Colon (tissue), 2 donors: ENCODE results near the gene TEX48.

Experiments used
- FAIRE-seq: peaks from 2 replicates; lab custom pipeline; 2012; peaks lifted over from hg19 to GRCh38; lab: Jason Lieb, UNC
- donor health status: control.
- donor health status: control.

Gene TEX48

DNA sequence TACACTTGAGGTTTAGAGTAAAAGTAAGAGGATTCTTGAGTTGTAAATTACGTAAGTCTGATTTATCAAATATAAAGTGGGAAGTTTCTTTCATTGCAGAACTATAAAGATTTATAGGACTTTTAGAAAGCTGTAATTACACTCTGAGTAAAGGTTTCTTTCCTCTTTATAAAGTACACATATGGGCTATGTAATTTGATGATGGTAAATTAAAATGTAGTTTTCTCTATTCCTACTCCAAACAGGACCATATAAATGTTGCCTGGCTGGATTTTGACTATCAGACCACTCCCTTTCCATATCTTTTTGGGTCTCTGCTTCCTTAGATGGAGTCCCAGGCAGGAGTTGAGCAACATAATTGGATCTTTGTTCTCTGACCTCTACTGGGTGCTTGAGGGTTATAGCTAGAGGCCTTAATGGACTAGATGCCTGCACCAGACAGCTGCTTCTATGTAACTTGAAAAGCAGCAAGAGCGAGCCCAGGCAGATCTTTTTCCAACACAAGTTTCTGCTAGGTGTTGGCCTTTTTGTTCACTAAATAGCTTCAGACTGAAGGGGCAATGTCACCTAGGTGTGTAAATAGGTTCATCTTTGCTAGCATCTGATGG lies 11.4 kb upstream of the TEX48 start:
- FAIRE-seq = no peak

DNA sequence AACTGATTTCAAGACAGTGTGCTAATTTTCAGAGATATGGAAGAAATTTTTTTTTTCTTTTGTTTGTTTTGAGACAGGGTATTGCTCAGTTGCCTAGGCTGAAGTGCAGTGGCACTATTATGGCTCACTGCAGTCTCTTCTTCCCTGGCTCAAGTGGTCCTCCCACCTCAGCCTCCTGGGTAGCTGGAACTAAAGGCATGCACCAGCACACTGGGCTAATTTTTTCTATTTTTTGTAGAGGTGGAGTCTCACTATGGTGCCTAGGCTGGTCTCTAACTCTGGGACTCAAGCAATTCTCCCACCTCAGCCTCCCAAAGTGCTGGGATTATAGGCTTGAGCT lies 9.9 kb upstream of the TEX48 start:
- FAIRE-seq = no peak

DNA sequence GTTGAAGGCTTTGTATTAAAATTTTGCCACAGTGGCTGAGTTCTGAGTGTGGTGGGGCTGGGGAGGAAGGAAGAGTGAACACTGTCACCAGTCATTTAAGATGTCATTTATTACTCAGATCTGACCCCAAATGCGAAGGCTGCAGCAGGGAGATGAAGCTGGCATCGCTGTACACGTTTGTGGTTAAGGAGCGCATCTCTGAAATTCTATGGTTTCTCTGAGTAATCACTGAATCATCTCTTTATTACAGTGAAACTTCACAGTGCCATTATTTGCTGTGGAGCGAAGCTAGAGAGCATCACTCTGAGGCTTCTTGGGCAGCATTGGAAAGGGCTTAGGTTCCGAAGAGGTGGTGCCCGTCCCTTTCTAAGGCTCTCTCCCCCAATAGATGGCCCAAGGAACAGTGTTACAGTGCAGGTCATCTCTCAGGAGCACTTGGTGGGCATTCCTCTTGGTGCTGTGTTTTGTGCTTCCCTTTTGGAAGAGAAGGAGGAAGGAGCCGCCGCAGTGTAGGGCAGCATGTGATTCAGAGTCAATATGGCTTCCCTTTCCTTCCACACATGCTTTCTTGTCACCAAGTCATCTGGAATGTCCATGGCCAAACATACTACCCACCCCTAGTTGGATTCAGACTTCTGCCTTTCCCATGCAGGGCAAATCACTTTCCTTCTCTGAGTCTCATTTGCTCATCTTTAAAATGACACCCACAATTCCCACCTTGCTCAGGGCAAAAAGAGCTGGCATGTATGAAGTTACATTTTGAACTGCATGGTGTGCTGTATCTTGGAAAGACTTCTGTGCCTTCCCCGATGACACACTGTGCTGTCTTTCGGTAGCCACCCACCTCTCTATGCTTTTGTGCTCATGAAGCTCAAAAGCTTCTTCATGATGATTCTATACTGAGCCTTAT lies 9.3 kb upstream of the TEX48 start:
- FAIRE-seq = no peak

DNA sequence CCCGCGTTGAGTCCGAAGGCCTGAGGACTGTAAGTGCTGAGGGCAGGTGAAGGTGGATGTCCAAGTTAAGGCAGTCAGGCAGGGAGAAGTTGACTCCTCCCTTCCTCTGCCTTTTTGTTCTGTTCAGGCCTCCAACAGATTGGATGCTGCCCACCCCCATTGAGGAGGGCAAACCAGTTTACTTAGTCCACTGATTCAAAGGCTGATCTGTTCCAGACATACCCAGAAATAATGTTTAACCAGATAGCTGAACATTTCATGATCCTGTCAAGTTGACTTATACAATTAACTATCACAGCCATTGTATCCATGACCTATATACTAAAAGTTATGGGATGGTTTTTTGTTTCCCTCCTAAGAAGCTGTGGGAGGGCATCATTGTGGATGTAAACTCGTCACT lies 8.3 kb upstream of the TEX48 start:
- FAIRE-seq = no peak

DNA sequence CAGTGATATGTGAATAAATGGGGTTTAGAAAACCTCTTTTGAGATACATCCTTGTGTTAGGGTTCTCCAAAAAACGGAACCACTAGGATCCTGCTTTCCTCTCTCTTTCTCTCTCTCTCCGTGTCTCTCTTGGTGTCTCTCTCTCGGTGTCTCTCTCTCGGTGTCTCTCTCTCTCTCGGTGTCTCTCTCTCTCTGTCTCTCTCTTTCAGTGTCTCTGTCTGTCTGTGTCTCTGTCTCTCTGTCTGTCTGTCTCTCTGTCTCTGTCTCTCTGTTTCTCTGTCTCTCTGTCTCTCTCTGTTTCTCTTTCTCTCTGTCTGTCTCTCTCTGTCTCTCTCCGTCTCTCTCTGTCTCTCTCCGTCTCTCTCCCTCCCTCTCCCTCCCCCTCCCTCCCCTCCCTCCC lies 7.8 kb upstream of the TEX48 start:
- FAIRE-seq = no peak

DNA sequence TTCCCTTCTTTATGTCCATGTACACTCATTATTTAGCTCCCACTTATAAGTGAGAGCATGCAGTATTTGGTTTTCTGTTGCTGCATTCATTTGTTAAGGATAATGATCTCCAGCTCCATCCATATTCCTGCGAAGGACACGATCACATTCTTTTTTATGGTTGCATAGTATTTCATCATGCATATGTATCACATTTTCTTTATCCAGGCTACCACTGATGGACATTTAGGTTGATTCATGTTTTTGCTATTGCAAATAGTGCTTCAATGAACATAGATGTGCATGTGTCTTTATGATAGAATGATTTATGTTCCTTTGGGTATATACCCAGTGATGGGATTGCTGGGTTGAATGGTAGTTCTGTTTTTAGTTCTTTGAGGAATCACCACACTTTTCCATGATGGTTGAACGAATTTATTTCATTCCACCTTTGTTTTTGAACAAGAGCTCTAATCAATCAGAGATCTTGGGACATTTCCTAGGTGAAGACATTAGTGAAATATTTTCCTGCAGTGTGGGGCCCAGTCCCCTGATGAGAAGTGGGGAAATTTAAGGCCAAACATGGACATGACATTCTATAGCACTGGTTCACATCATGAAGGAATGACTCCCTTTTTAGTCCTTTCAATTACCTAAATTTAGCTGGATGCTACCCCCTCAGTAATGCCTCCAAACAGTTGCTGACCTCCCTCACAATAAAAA lies 7.1 kb upstream of the TEX48 start:
- FAIRE-seq = no peak

DNA sequence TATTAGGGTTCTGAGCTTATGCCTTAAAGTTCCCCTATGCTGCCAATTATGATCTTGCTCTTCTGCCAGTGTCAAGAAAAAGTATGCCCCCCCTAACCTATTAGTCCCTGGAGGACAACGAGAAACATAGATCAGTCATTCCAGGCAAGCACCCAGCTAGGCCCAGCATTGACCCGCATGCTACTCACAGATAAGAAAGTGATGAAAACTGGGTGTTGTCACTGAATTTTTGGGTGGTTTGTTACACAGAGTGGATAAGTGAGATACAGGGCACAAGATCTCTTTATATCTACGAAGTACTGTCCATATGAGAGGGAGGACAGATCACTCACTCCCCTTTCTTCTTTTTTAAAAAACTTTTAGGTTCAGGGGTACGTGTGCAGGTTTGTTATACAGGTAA lies 6.4 kb upstream of the TEX48 start:
- FAIRE-seq = no peak

DNA sequence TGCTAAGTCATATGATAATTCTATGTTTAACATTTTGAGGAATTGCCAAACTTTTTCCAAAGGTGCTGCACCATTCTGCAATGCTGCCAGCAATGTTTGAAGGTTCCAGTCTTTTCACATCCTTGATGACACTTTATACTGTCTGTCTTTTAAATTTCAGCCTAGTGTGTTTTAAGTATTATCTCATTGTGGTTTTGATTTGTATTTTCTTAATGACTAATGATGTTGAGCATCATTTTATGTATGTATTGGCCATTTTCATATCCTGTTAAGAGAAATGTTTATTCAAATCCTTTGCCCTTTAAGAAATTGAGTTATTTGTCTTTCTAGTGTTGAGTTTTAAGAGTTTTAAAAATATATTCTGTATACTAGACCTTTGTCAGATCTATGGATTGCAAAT lies 5.0 kb upstream of the TEX48 start:
- FAIRE-seq = no peak

DNA sequence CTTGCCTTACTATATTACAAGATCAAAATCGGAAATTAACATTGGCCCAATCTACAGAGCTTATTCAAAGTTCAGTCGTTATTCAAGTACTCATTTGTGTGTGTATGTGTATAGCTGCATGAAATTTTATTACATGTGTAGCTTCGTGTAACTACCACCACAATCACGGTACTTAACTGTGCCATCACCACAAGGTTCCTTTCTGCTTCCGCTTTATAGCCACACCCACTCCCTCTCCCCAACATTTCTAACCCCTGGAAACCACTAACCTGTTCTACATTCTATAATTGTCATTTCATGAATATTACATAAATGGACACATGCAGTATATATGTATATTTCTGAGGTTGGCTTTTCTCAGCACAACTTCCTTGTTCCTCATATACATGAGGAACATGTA lies 4.0 kb upstream of the TEX48 start:
- FAIRE-seq = no peak

DNA sequence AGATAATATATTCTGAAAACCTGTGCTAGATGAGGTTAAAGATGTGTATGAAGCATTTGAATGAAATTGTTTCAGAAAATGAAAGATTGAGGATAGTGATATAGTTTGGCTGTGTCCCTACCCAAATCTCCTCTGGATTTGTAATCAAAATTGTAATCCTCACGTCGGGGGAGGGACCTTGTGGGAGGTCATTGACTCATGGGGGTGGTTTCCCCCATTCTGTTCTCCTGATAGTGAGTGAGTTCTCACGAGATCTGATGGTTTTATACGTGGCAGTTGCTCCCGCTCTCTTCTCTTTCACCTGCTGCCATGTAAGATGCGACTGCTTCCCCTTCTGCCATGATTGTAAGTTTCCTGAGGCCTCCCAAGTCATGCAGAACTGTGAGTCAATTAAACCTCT lies 2.0 kb upstream of the TEX48 start:
- FAIRE-seq = no peak

DNA sequence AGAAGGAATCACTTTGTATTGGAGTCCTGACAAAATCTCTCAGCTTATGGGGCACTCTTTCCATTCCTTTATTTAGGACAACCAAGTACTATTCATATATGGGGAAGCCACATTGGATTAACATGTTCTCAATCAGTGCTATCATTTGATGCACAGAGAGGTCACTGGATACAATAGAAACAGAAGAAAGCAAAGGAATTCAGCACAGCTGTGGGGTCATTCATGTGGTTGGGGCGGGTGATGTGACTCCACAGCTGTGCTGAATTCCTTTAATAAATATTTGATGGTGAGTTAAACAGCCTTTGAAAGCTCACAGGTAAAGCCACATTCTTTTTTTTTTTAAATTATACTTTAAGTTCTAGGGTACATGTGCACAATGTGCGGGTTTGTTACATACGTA lies 854 bp upstream of the TEX48 start:
- FAIRE-seq = no peak

DNA sequence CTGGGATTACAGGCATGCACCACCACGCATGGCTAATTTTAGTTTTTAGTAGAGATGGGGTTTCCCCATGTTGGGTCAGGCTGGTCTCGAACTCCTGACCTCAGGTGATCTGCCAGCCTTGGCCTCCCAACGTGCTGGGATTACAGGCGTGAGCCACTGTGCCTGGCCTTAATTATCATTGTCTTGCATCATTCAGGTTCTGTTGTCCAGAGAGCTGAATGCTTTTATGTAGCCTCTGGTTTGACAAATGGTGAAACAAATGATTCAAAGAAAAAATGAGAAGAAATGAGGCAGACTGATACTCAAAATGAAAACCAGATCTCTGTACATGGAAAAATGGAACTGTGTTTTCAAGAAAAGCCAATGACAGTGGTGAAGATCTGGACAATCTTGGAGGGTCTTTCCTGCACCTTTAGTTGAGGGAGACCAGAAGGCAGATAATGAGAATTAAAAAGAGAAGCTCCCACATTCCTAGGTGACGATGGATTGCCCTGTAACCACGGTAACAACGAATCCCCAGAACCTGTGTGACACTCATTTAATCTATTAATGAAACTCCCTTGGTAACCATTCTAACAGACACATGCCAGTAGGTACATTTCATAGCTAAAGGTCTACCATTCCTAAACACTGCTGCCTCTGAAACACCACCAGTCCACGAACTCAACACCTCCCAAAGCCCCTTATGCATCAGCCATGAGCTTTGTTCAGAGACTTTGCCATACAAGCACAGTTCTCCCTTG lies 1.6 kb downstream of the TEX48 start:
- no peak for FAIRE-seq

DNA sequence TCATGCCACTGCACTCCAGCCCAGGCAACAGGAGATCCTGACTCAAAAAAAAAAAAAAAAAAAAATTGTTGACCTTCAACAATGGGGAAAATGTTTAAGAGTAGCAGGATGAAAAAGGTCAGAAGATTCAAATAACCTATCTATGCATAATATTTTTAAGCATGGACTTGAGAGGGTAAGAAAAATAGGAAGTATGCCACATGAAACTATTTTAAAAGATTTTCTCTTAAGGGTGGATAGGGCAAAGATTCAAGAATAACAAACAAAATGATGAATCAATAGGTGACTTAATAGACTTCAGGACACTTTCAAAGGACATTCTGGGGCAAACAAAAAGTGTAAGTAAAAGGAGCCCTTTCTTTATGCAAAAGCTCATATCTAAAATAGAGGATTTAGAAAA lies 3.2 kb downstream of the TEX48 start:
- no peak for FAIRE-seq

DNA sequence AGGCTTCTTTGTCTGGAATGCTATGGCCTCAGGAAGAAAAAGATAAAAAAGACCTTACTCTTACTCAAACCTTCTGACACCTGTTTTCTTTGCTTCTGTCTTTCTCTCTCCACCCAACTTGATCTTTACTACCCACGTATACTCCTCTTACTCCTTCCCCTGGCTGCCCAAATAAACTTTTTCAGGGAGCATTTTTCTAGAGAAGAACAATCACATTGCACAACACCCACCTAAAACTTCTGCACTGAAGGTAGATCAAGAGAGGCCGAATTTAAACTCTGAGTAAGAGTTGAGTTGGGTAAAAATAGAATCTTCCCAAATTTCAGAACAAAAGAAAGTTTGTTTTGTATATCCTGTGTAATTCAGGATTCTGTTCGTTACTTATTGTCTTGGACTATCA lies 3.9 kb downstream of the TEX48 start:
- FAIRE-seq = no peak

DNA sequence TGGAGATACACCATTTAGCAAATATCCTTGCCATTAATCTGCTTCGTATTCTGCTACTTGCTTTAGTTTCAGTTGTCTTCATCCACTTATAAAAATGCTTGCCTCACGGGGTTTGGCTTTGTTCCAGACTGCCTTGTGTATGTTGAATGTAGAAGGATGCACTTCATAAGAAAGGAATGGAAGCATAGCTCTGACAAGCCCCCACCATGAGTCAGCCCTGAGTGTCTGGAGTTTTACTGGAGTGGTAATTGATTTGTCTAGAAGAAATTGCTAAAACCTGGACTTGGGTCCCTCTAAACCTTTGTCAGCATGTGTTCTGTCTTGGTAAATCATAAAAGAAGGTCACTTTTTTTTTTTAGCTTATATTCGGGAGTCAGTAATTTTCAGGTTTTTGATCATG lies 4.6 kb downstream of the TEX48 start:
- FAIRE-seq = no peak

DNA sequence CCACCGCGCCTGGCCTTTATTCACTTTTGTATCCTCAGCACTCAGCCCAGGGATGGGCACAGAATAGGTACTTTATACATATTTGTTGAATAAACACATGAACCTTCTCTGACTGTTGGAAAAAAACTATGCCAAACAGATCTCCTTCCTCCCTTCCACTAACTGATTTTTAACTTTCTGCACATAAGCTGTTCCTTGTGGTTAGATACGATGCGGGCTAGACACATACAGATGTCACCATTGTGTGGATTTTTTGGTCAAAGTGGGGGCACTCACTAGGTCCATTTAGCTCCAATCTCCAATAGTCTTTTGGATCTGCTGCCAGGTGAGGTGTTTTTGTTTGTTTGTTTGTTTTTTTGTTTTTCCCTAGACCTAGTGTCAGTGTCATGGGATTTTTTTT lies 5.1 kb downstream of the TEX48 start:
- FAIRE-seq = no peak

DNA sequence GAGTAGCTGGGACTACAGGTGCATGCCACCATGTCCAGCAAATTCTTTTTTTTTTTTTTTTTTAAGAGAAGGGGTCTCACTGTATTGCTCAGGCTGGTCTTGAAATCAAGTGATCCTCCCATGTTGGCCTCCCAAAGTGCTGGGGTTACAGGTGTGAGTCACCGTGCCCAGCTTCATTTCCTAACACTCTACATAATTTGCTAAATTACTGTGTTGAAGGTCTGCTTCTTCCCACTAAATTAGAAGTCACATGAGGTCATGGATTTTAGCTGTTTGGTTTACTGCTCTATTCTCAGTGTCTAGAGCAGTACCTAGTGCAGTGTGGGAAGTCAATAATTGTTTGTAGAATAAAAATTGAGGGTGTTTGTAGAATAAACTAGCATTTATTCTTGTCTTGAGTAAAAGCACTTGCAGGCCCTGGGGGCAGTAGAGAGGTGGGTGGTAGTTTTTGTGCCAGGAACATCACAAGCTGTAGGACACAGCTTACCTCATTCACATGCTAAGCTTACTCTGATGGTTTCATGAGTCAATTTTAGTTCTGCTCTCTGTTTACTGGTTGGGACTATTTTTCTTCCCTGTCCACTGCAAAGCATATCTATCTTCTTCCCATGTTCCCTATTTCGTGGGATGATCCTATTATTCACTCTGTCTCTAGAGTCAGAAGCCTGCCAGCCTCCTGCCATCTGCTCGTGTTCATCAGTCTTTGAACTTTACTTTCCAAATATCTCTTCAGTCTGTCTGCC lies 7.0 kb downstream of the TEX48 start:
- FAIRE-seq = no peak

DNA sequence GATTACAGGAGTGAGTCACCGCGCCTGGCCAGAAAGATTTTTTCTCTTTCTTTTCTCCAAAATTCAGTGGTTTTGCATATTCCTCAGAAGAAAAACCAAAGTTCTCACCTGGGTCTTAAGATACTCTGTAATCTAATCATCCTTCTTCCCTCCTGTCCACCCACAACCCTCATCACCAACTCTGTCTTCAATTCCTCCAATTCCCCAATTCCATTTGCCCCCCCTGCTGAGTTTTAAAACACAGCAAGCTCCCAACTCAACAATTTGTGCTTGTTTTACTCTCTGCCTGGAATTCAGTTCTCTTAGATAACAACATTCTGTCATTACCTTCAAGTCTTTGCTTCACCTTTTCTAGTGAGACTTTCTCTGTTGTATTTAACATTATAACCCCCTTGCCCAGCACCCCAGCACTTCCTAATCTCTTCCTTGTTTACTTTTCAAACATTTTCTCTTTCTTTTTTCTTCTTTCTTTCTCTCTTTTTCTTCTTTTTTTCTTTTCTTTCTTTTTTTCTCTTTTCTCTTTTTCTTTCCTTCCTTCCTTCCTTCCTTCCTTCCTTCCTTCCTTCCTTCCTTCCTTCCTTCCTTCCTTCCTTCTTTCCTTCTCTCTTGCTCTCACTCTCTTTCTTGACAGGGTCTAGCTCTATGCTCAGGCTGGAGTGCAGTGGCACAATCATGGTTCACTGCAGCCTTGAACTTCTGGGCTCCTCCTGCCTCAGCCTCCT lies 7.8 kb downstream of the TEX48 start:
- no peak for FAIRE-seq

DNA sequence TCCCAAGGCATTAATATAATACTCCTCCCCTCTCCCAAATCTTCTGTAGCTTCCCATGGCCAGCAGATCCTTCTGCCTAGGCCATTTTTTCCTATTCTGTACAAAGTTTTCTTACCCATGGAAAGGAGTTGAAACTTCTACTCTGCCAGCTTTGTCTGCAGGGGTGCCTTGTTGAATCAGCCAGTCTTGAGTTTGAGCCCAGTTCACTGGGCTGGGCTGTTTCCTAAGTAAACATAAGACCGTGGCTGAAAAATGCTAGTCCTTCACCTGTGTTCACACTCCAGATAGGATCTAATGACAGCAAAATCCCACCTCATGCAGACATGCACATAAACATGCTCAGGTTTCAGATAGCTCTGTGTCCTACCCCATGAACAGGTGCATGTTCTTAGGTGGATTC lies 10.4 kb downstream of the TEX48 start:
- FAIRE-seq = no peak

DNA sequence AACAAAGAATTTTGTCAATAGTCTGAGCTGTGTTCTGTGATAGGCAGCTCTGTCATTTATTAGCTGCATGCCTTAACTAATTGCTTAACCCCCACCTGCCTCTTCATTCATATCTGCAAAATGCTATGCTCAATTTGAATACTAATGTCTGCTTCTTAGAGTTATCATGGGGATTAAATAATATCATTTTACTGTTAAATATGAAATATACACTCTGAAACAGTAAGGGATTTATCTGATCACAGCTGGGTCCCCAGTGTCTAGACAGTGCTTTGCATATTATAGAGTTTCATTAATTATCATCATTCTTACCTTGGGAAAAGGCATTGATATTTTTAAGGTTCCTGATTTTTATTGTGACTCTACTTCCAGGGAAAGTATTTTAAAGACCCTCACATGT lies 12.0 kb downstream of the TEX48 start:
- no peak for FAIRE-seq

DNA sequence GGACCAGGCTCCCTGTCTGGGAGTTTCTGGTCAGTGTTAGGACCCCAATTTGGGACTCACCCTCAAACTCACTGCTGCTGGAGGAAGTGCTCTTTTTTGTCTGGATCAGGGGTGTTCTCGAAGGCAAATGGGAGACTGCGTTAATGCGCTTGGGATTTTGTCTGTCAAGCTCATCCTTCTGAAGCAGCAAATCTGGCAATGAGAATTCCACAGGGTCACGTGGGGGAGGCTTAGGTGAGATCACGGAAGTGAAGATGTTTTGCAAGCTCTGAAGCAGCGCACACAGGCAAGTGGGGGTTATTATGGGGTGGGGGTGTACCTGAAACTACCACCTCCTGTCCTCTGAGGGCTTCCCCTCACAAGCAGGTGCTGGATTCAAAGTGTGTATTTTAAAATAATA lies 13.8 kb downstream of the TEX48 start:
- no peak for FAIRE-seq
